RKO (cell line): ENCODE measurements around the gene ACOT7.
A peak's percentile ranks its signal among the peaks of the same experiment; 100 is the strongest.

Experiments
- DNase-seq: peaks from one replicate; pipeline ENCODE4 v3.0.0-alpha.2; 2016; ENCODE audit warnings: low spot score

ACOT7 gene

GRCh38 chr1:6343506-6344405 lies 49.8 kb downstream of the ACOT7 start:
- peak; percentile 83 for DNase-seq

- no peak for DNase-seq
These were observed 51.5 kb downstream of the ACOT7 start for GRCh38 chr1:6342056-6342455.

GRCh38 chr1:6338695-6339094 lies 54.9 kb downstream of the ACOT7 start:
- DNase-seq, result no peak

GRCh38 chr1:6336776-6337622 lies 56.6 kb downstream of the ACOT7 start:
- DNase-seq, result no peak

- no peak for DNase-seq
These were observed 59.1 kb downstream of the ACOT7 start for GRCh38 chr1:6334261-6334993.

GRCh38 chr1:6332821-6333220 lies 60.7 kb downstream of the ACOT7 start:
- no peak for DNase-seq

- DNase-seq, result no peak
These were observed 61.9 kb downstream of the ACOT7 start for GRCh38 chr1:6331543-6332273.

- DNase-seq, result no peak
These were observed 63.1 kb downstream of the ACOT7 start for GRCh38 chr1:6330410-6330911.

GRCh38 chr1:6329851-6330250 lies 63.7 kb downstream of the ACOT7 start:
- no peak for DNase-seq

- DNase-seq, result no peak
These were observed 64.2 kb downstream of the ACOT7 start for GRCh38 chr1:6329396-6329795.

- no peak for DNase-seq
These were observed 64.9 kb downstream of the ACOT7 start for GRCh38 chr1:6328696-6329095.

- DNase-seq, result no peak
These were observed 65.5 kb downstream of the ACOT7 start for GRCh38 chr1:6328091-6328490.

GRCh38 chr1:6325482-6325881 lies 68.1 kb downstream of the ACOT7 start:
- DNase-seq, result no peak

GRCh38 chr1:6322161-6322560 lies 71.4 kb downstream of the ACOT7 start:
- DNase-seq, result no peak

GRCh38 chr1:6321205-6321604 lies 72.4 kb downstream of the ACOT7 start:
- DNase-seq, result no peak

GRCh38 chr1:6317098-6317760 lies 76.3 kb downstream of the ACOT7 start:
- DNase-seq, result peak; percentile 37

- DNase-seq, result no peak
These were observed 77.1 kb downstream of the ACOT7 start for GRCh38 chr1:6316240-6317097.

- no peak for DNase-seq
These were observed 79.1 kb downstream of the ACOT7 start for GRCh38 chr1:6314503-6314902.

GRCh38 chr1:6313393-6314200 lies 80.0 kb downstream of the ACOT7 start:
- no peak for DNase-seq
